SU-DHL-6 (cell line): ENCODE data around the gene UBE3C.

Experiments
- EZH2phosphoT487 ChIP-seq: fragments of 200-600 bp; sonication (generic), shearing (Covaris generic); conservative IDR thresholded peaks from 2 replicates; pipeline ENCODE4 v1.6.1; 2018; ENCODE audit warnings: mild to moderate bottlenecking, antibody characterized with exemption, low read length, moderate library complexity, mixed read lengths
- TF ChIP-seq, protein P1 (sequence below): fragments of 200-600 bp; sonication (generic); IDR thresholded peaks from one replicate; pipeline ENCODE4 v1.5.1; 2017; ENCODE audit warnings: antibody characterized with exemption, mild to moderate bottlenecking, low read length, moderate library complexity; ENCODE audit not compliant: insufficient read depth, poor library complexity, severe bottlenecking

DNA sequence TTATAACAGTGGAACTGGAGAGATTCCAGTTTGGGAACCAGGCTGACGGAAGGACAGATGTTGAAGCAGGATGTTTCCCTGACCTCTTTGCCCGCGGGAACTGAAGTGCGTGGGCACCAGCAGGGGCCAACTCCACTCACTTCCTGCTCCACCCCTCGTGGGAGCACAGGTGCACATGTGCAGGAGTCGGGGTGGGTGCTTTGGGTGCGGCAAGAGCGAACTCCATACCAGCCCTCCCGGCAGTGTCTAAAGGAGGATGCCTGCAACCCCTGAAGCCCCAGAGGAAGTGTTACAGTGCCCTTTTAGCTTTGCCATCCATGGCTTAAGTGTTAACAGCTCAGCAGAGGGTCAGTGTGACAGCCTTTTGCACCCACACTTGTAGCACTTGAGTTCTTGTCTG is 27.4 kb upstream of the UBE3C start:
- TF ChIP-seq, protein P1, sequence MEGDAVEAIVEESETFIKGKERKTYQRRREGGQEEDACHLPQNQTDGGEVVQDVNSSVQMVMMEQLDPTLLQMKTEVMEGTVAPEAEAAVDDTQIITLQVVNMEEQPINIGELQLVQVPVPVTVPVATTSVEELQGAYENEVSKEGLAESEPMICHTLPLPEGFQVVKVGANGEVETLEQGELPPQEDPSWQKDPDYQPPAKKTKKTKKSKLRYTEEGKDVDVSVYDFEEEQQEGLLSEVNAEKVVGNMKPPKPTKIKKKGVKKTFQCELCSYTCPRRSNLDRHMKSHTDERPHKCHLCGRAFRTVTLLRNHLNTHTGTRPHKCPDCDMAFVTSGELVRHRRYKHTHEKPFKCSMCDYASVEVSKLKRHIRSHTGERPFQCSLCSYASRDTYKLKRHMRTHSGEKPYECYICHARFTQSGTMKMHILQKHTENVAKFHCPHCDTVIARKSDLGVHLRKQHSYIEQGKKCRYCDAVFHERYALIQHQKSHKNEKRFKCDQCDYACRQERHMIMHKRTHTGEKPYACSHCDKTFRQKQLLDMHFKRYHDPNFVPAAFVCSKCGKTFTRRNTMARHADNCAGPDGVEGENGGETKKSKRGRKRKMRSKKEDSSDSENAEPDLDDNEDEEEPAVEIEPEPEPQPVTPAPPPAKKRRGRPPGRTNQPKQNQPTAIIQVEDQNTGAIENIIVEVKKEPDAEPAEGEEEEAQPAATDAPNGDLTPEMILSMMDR: no peak
- no peak for TF ChIP-seq EZH2phosphoT487
